Medulla oblongata (tissue), 1 donor: ENCODE results near the gene FAM83C.

ENCODE experiments used
- DNase-seq: peaks from one replicate; pipeline ENCODE4 v3.0.0-alpha.2; 2015; ENCODE audit errors: extremely low spot score

FAM83C gene

GRCh38 chr20:35283441-35284266 is 8.6 kb downstream of the FAM83C start:
- DNase-seq: no peak

GRCh38 chr20:35281506-35282101 is 10.6 kb downstream of the FAM83C start:
- DNase-seq: no peak

- DNase-seq: no peak
These were observed 11.7 kb downstream of the FAM83C start for GRCh38 chr20:35280523-35280922.

- no peak for DNase-seq
These were observed 12.6 kb downstream of the FAM83C start for GRCh38 chr20:35279533-35280174.

GRCh38 chr20:35279040-35279439 is 13.2 kb downstream of the FAM83C start:
- DNase-seq: no peak

GRCh38 chr20:35277531-35278395 is 14.5 kb downstream of the FAM83C start, which contains the start of gene MMP24OS:
Gene MMP24OS, minus strand, starts transcription at chr20:35278122. Its CDS starts 193 bp downstream, at chr20:35277929.
- DNase-seq: peak; percentile 90

GRCh38 chr20:35277127-35277526 is 15.1 kb downstream of the FAM83C start:
- no peak for DNase-seq

- DNase-seq: no peak
These were observed 15.8 kb downstream of the FAM83C start for GRCh38 chr20:35276408-35276807.

- no peak for DNase-seq
These were observed 16.4 kb downstream of the FAM83C start for GRCh38 chr20:35275741-35276251.

- DNase-seq: no peak
These were observed 17.8 kb downstream of the FAM83C start for GRCh38 chr20:35274172-35275092.

- peak; percentile 56 for DNase-seq
These were observed 18.6 kb downstream of the FAM83C start for GRCh38 chr20:35273449-35274171.

- DNase-seq: no peak
These were observed 20.3 kb downstream of the FAM83C start for GRCh38 chr20:35271904-35272303.

GRCh38 chr20:35271073-35271882 is 20.9 kb downstream of the FAM83C start:
- no peak for DNase-seq

GRCh38 chr20:35270021-35270902 is 22.0 kb downstream of the FAM83C start:
- no peak for DNase-seq

GRCh38 chr20:35269055-35269781 is 23.0 kb downstream of the FAM83C start:
- DNase-seq: peak; percentile 54

- DNase-seq: no peak
These were observed 25.1 kb downstream of the FAM83C start for GRCh38 chr20:35267092-35267491.

GRCh38 chr20:35264755-35265154 is 27.5 kb downstream of the FAM83C start:
- DNase-seq: no peak
